GM12891 (cell line): ENCODE data around the gene CBLB.

Experiments
- DNase-seq: peaks from one replicate; pipeline ENCODE4 v3.0.0; 2011; ENCODE audit warnings: low spot score; ENCODE audit not compliant: insufficient read length
- FAIRE-seq: peaks from 2 replicates; lab custom pipeline; 2011; peaks lifted over from hg19 to GRCh38; lab: Jason Lieb, UNC
- PAX5 ChIP-seq: IDR thresholded peaks from 2 replicates; pipeline ENCODE4 v1.6.1; 2011; ENCODE audit warnings: low read length, moderate library complexity, mild to moderate bottlenecking; ENCODE audit not compliant: insufficient read depth, severe bottlenecking
- POLR2A ChIP-seq: IDR thresholded peaks from 2 replicates; pipeline ENCODE4 v1.6.1; 2011; ENCODE audit warnings: low read depth, low read length, control low read depth
- POLR2AphosphoS5 ChIP-seq: IDR thresholded peaks from 2 replicates; pipeline ENCODE4 v1.6.1; 2011; ENCODE audit warnings: low read depth, low read length, control low read depth
- POU2F2 ChIP-seq: IDR thresholded peaks from 2 replicates; pipeline ENCODE4 v1.6.1; 2011; ENCODE audit warnings: low read depth, mild to moderate bottlenecking, control low read depth, low read length, moderate library complexity
- SPI1 ChIP-seq: IDR thresholded peaks from 2 replicates; pipeline ENCODE4 v1.6.1; 2011; ENCODE audit warnings: low read depth, low read length, control low read depth
- TAF1 ChIP-seq: IDR thresholded peaks from 2 replicates; pipeline ENCODE4 v1.6.1; 2011; ENCODE audit warnings: low read depth, low read length, control low read depth

The CBLB gene

GRCh38 chr3:105656651-105657504 lies 211.9 kb downstream of the CBLB start:
- FAIRE-seq (peak; percentile 73), DNase-seq (no peak)
- no peak for TF ChIP-seq SPI1
- no peak for TF ChIP-seq POLR2AphosphoS5
- no peak for TF ChIP-seq POU2F2
- TF ChIP-seq TAF1 = no peak
- TF ChIP-seq PAX5 = no peak
- no peak for TF ChIP-seq POLR2A

DNA sequence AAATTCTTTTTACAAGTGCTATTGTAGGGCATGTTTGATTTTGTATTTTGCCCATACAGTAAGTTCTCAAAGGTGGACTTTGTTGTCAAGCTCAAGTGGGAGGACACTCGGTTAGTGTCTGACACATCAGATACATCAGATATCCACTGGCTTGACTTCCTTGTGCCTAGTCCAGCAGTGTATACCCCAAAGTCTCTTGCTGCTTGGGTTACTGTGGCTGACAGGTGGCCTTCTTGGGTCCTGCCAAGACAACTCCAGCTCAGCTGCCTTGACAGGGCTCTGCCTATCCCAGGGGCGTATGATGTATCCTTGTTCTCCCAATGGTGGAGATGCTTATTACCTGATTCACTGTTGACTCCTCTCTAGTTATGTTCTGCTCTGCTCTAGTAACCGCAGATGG lies 214.9 kb downstream of the CBLB start:
- TF ChIP-seq POLR2A (peak; percentile 58; the same call in 1 of the 2 replicates), POU2F2 (no peak), PAX5 (no peak), POLR2AphosphoS5 (peak; percentile 72)

DNA sequence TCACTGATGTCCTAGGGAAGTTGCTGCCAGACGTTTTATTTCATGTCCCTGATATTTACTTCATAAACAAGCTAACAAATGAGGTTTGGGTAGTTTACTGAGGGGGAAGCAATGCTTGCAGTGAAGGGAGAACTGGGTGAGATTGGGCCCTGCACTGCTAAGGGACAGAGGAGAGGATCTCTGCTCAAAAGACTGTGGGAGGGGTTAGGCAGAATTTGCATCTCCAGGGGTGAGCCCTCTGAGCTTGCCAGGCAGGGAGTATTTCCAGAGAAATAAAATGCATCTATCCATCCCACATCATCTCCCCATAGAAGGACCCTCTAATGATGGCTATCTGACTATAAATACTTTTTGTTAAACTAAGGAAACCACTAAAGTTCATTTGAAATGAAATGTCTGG lies 215.6 kb downstream of the CBLB start:
- no peak for FAIRE-seq
- TF ChIP-seq POU2F2 (no peak), POLR2AphosphoS5 (0 out of 2 replicates have a peak, but pooled peaks have one; percentile 23)
- DNase-seq = no peak

More for the DNA sequence above, 214.9 kb downstream of the CBLB start:
- FAIRE-seq (peak; percentile 23), DNase-seq (no peak)

GRCh38 chr3:105649480-105649879 lies 219.3 kb downstream of the CBLB start:
- FAIRE-seq (no peak), DNase-seq (no peak)
- TF ChIP-seq PAX5 = no peak
- no peak for TF ChIP-seq POLR2AphosphoS5
- no peak for TF ChIP-seq POLR2A
- TF ChIP-seq POU2F2 = no peak
- TF ChIP-seq SPI1 = no peak
- no peak for TF ChIP-seq TAF1

DNA sequence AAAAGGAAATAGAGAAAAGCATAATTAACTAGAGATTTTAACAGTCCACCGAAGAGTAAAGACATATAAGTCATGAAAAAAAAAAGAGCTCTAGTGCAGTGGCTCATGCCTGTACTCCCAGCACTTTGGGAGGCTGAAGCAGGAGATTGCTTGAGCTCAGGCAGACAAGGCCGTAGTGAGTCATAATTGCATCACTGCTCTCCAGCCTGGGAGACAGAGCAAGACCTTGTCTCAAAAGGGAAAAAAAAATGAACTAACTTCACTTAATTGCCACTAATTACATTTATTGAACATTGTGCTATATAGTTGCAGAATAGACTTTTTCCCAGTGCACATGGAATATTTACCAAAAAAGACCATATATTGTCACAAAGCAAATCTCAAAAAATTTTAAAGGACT lies 221.8 kb downstream of the CBLB start:
- DNase-seq = no peak
- TF ChIP-seq POU2F2 = no peak
- TF ChIP-seq SPI1 = no peak
- TF ChIP-seq POLR2AphosphoS5 = no peak
- no peak for TF ChIP-seq POLR2A
- no peak for TF ChIP-seq TAF1
- no peak for TF ChIP-seq PAX5
- FAIRE-seq = peak; percentile 40

DNA sequence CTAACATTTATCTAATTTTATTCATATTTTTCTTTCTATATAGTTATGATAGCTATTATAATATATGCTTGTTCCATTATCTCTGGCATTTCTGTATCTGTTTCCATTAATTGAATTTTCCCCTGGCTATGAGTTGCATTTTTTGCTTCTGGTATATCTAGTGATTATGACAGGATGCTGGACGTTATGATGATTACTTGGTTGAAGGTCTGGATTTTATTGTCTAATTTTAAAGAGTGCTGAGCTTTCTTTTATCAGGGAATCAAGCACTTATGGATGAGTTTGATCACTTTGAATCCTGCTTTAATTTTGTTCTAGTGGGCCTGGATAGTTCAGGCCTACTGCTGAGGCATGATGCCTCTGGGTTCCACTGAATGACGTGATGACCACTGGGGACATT lies 229.7 kb downstream of the CBLB start:
- DNase-seq (no peak), FAIRE-seq (peak; percentile 26)
- no peak for TF ChIP-seq PAX5
- no peak for TF ChIP-seq SPI1
- TF ChIP-seq TAF1 = no peak
- no peak for TF ChIP-seq POU2F2
- no peak for TF ChIP-seq POLR2A
- TF ChIP-seq POLR2AphosphoS5 = no peak

GRCh38 chr3:105634708-105635107 lies 234.1 kb downstream of the CBLB start:
- no peak for TF ChIP-seq PAX5
- no peak for TF ChIP-seq TAF1
- TF ChIP-seq POLR2AphosphoS5 = no peak
- no peak for TF ChIP-seq POU2F2
- no peak for TF ChIP-seq SPI1
- TF ChIP-seq POLR2A = no peak
- DNase-seq (no peak), FAIRE-seq (no peak)

DNA sequence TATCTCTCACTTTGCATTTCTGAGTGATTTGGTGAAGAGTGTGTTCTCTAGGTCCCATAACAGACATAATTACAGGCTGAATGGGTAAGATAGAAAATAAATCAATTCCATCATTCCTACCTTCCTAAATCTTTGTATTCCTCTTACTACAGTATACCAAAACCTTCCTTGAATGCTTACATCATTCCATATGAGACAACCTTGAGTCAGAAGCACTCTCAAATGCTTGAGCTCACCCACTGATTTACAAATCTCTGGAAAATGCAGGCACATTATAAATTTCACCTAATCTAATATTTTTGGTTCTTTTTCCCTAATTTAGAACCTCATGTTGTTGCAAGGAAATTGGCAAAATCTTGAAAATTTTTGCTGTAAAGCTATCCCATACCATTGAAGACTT lies 239.1 kb downstream of the CBLB start:
- FAIRE-seq (no peak), DNase-seq (no peak)
- no peak for TF ChIP-seq POU2F2
- TF ChIP-seq POLR2AphosphoS5 = no peak
- no peak for TF ChIP-seq SPI1
- TF ChIP-seq POLR2A = no peak
- TF ChIP-seq TAF1 = no peak
- no peak for TF ChIP-seq PAX5

DNA sequence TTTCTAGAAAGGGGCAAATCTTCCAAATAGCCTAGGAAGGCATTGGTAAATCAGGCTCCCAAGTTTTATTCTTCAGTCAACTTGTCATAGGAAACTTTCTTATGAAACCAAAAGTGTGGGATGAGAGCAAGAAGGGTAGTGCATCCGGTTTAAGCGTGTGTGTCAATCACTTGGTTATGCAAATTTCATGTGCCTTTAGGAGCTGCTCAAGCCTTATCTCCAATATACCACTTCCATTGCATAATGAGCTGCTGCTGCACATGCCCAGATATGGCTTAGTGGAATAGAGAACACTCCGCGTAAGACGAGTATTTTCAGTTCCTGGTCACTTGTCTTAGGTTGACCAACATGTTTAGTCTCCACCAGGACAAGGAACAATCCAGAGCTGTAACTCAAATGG lies 242.1 kb downstream of the CBLB start:
- DNase-seq = no peak
- FAIRE-seq = no peak
- TF ChIP-seq POLR2AphosphoS5 = no peak
- TF ChIP-seq SPI1 = no peak
- no peak for TF ChIP-seq POLR2A
- no peak for TF ChIP-seq POU2F2
- no peak for TF ChIP-seq PAX5
